Measurements from ENCODE around the gene C3.

Gene C3

GRCh38 chr19:6707658-6708018, 12.8 kb downstream of the C3 start:
- no peak for TF ChIP-seq CTCF (IDR thresholded peaks at IDR 0.05; ENCODE audit: insufficient read depth, low read depth, low read length, missing control alignments)
- no peak for DNase-seq (ENCODE audit: low read depth)
- no peak overlapping the region for H3K4me3 ChIP-seq (ENCODE audit: low read depth, low read length)

- no peak for DNase-seq (ENCODE audit: low read depth)
- no peak for TF ChIP-seq CTCF (IDR thresholded peaks at IDR 0.05; ENCODE audit: insufficient read depth, low read depth, low read length, missing control alignments)
- no peak overlapping the region for H3K4me3 ChIP-seq (ENCODE audit: low read depth, low read length)
These were observed 13.3 kb downstream of the C3 start for GRCh38 chr19:6707011-6707657.

- DNase-seq (ENCODE audit: low read depth): no peak
- TF ChIP-seq CTCF (IDR thresholded peaks at IDR 0.05; ENCODE audit: insufficient read depth, low read depth, low read length, missing control alignments): no peak
- H3K4me3 ChIP-seq (ENCODE audit: low read depth, low read length): no peak overlapping the region
These were observed 13.9 kb downstream of the C3 start for GRCh38 chr19:6706633-6706958.

GRCh38 chr19:6705931-6706632, 14.4 kb downstream of the C3 start:
- TF ChIP-seq CTCF (IDR thresholded peaks at IDR 0.05; ENCODE audit: insufficient read depth, low read depth, low read length, missing control alignments): no peak
- no peak for DNase-seq (ENCODE audit: low read depth)
- no peak overlapping the region for H3K4me3 ChIP-seq (ENCODE audit: low read depth, low read length)

- H3K4me3 ChIP-seq (ENCODE audit: low read depth, low read length): no peak overlapping the region
- no peak for TF ChIP-seq CTCF (IDR thresholded peaks at IDR 0.05; ENCODE audit: insufficient read depth, low read depth, low read length, missing control alignments)
- no peak for DNase-seq (ENCODE audit: low read depth)
These were observed 19.7 kb downstream of the C3 start for GRCh38 chr19:6700586-6701316.

- no peak overlapping the region for H3K4me3 ChIP-seq (ENCODE audit: low read depth, low read length)
- no peak for DNase-seq (ENCODE audit: low read depth)
- TF ChIP-seq CTCF (IDR thresholded peaks at IDR 0.05; ENCODE audit: insufficient read depth, low read depth, low read length, missing control alignments): no peak
These were observed 20.5 kb downstream of the C3 start for GRCh38 chr19:6699935-6700334.

Data from GM12865 (cell line).